GM23338 (cell line): ENCODE data around the gene APBB3.

ENCODE experiments used
- CREB1 ChIP-seq: fragments of 250-450 bp; sonication (Bioruptor Pico); IDR thresholded peaks from 2 replicates; pipeline ENCODE4 v1.5.0; 2020; ENCODE audit warnings: low read depth, mild to moderate bottlenecking, moderate library complexity
- CTCF ChIP-seq, 2 experiments: fragments of 200-600 bp in 1 of 2; sonication (generic) in 1 of 2; conservative IDR thresholded peaks; 2 replicates each; pipeline versions ENCODE4 v1.5.1 to v1.6.1; 2016 to 2017; ENCODE audit warnings: antibody characterized with exemption in 2 of 2, low read depth in 2 of 2, mild to moderate bottlenecking in 2 of 2, moderate library complexity in 1 of 2
- EZH2 ChIP-seq: fragments of 200-600 bp; sonication (generic); IDR thresholded peaks from one replicate; pipeline ENCODE4 v1.8.0; 2017; ENCODE audit warnings: antibody characterized with exemption, mild to moderate bottlenecking, low read depth; ENCODE audit not compliant: unreplicated experiment
- EZH2phosphoT487 ChIP-seq: fragments of 200-600 bp; sonication (generic); IDR thresholded peaks from one replicate; pipeline ENCODE4 v1.8.1; 2018; ENCODE audit warnings: antibody characterized with exemption; ENCODE audit not compliant: unreplicated experiment
- JUNB ChIP-seq: IDR thresholded peaks from one replicate; pipeline ENCODE4 v1.6.1; 2016; ENCODE audit warnings: antibody characterized with exemption; ENCODE audit not compliant: unreplicated experiment
- NANOG ChIP-seq: IDR thresholded peaks from 2 replicates; pipeline ENCODE4 v1.6.1; 2016; ENCODE audit warnings: antibody characterized with exemption, borderline replicate concordance
- POLR2AphosphoS5 ChIP-seq: IDR thresholded peaks from 2 replicates; pipeline ENCODE4 v1.6.1; 2016; ENCODE audit warnings: antibody characterized with exemption, low read depth
- REST ChIP-seq: IDR thresholded peaks from one replicate; pipeline ENCODE4 v1.6.1; 2018; ENCODE audit warnings: antibody characterized with exemption; ENCODE audit not compliant: unreplicated experiment
- ZNF331 ChIP-seq: fragments of 250-450 bp; sonication (Bioruptor Pico); IDR thresholded peaks from 2 replicates; pipeline ENCODE4 v1.5.0; 2020; ENCODE audit warnings: low read depth, mild to moderate bottlenecking, moderate library complexity

- TF ChIP-seq CTCF (conservative IDR thresholded peaks at IDR 0.05; ENCODE audit: low read depth in 2 of 2), result no peak
- TF ChIP-seq ZNF331, result no peak
- no peak for TF ChIP-seq POLR2AphosphoS5
- no peak for TF ChIP-seq REST
- TF ChIP-seq EZH2phosphoT487, result no peak
- TF ChIP-seq EZH2, result no peak
- no peak for TF ChIP-seq CREB1 (CRISPR knock-in tag)
- no peak for TF ChIP-seq NANOG
- TF ChIP-seq JUNB, result no peak
Observed at GRCh38 chr5:140587495-140587894, 23.1 kb upstream of the APBB3 start.
